Measurements from ENCODE around the gene BAK1.
"Not testable (repeated sequence)": the region's sequence is repeated elsewhere in the genome, so short reads cannot be mapped to it uniquely, and the experiment has no call there.

Gene BAK1

GRCh38 chr6:33549196-33549595 is 30.9 kb downstream of the BAK1 start:
- no peak for DNase-seq

- DNase-seq, result no peak
Observed at GRCh38 chr6:33547499-33547898, 32.6 kb downstream of the BAK1 start.

GRCh38 chr6:33546766-33547165 is 33.3 kb downstream of the BAK1 start:
- DNase-seq, result no peak

- not testable (repeated sequence) for DNase-seq
Observed at GRCh38 chr6:33545292-33545691, 34.8 kb downstream of the BAK1 start.

- DNase-seq, result no peak
Observed at GRCh38 chr6:33543116-33543515, 37.0 kb downstream of the BAK1 start.

GRCh38 chr6:33540768-33541167 is 39.3 kb downstream of the BAK1 start:
- no peak for DNase-seq

- no peak for DNase-seq
Observed at GRCh38 chr6:33534702-33535101, 45.4 kb downstream of the BAK1 start.

- not testable (repeated sequence) for DNase-seq
Observed at GRCh38 chr6:33533163-33533869, 46.8 kb downstream of the BAK1 start.

- not testable (repeated sequence) for DNase-seq
Observed at GRCh38 chr6:33532431-33532830, 47.6 kb downstream of the BAK1 start.

- not testable (repeated sequence) for DNase-seq
Observed at GRCh38 chr6:33530617-33531016, 49.5 kb downstream of the BAK1 start.

Measured in inflammatory macrophage (primary cell).